ENCODE results near the gene CMSS1. TPM values are rescaled to one million over a fixed set of nuclear protein-coding genes. Genes with fewer than 3 reads are reported as not detected.

Gene CMSS1
- total and polyA plus RNA-seq, 4 experiments from 2014 or later, result 18.3 to 29.4 (median 21.9) TPM

DNA sequence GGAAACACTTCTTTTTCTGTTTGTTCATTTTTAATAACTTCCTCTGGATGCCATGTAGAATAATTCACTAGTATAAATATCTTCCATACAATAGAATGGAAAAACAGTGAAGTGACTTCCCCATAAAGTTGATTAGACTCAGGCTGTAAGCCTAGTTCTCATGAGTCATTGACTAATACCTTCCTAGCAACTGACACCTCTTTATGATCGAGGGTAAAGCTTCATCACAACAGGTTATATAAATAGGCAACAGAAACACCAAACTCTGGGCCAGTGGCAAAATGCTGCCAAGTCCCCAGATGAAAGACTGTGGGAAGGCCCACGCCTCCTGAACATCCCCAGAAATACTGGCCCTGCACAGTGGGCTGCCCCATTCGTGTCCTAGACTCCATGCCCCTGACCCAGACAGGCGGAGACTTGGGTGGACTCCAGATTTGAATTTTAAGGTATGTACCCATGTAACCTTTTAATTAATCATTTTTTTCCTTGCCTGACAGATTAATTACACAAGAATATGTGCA is 371.8 kb downstream of the CMSS1 start:
- Histone ChIP-seq H3K36me3 (ENCODE audit: insufficient read depth, low read length) (no peaks in the 10 kb centered on the region), H3K4me1 (ENCODE audit: insufficient read depth, low read length) (no peaks in the 10 kb centered on the region), H3K4me3 (ENCODE audit: low read length in 2 of 2) (no peak overlapping the region), H3K27me3 (ENCODE audit: insufficient read depth, low read length) (no peaks in the 10 kb centered on the region), H3K9me3 (ENCODE audit: control insufficient read depth in 1 of 2, low read length in 2 of 2) (no peaks in the 10 kb centered on the region), H3K27ac (ENCODE audit: low read depth, low read length) (no peak overlapping the region)
- intact Hi-C loops (cut with micrococcal nuclease), result no loop called here
- Mint-ChIP-seq H3K27ac (no peak overlapping the region), H3K36me3 (no peaks in the 10 kb centered on the region), H3K27me3 (peaks cover 1 to 3% of the 10 kb centered on the region in 2 donors), H3K4me1 (no peaks in the 10 kb centered on the region), H3K9me3 (no peaks in the 10 kb centered on the region), H3K4me3 (no peak overlapping the region)
- CTCF ChIA-PET (ENCODE audit: partially characterized antibody), result no interaction called here
- no peak for DNase-seq
- POLR2A ChIA-PET (ENCODE audit: partially characterized antibody), result no interaction called here

DNA sequence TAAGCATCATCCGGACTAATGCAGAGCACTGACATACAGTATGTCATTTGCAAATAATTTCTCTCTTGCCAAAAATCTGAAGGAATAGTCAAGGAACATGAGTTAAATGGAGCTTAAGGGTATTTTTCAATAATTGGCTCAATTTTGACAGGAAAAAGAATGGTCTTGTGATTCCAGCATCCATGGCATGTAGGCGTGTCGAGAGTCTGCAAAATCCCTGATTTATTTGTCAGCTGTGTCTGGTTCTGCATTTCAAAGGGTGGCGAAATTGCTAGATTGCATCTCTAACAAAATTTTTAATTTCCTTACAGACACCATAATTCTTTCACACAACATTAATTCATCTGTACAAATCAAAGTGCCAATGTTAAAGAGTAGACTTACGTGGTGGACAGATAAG is 377.7 kb downstream of the CMSS1 start:
- H3K36me3 ChIP-seq (ENCODE audit: insufficient read depth, low read length), result no peaks in the 10 kb centered on the region
- H3K27ac Mint-ChIP-seq, result no peak overlapping the region
- no peak overlapping the region for H3K4me3 Mint-ChIP-seq
- no peaks in the 10 kb centered on the region for H3K27me3 Mint-ChIP-seq
- no peaks in the 10 kb centered on the region for H3K4me1 ChIP-seq (ENCODE audit: insufficient read depth, low read length)
- no peaks in the 10 kb centered on the region for H3K4me1 Mint-ChIP-seq
- no peaks in the 10 kb centered on the region for H3K27me3 ChIP-seq (ENCODE audit: insufficient read depth, low read length)
- intact Hi-C loops (cut with micrococcal nuclease), result no loop called here
- no peak overlapping the region for H3K27ac ChIP-seq (ENCODE audit: low read depth, low read length)
- DNase-seq, result no peak
- H3K9me3 Mint-ChIP-seq, result peaks cover 0 to 2% (median 0%) of the 10 kb centered on the region in 8 donors
- no peaks in the 10 kb centered on the region for H3K36me3 Mint-ChIP-seq
- POLR2A ChIA-PET (ENCODE audit: partially characterized antibody), result no interaction called here
- H3K4me3 ChIP-seq (ENCODE audit: low read length in 2 of 2), result no peak overlapping the region
- H3K9me3 ChIP-seq (ENCODE audit: control insufficient read depth in 1 of 2, low read length in 2 of 2), result no peaks in the 10 kb centered on the region
- CTCF ChIA-PET (ENCODE audit: partially characterized antibody), result no interaction called here

DNA sequence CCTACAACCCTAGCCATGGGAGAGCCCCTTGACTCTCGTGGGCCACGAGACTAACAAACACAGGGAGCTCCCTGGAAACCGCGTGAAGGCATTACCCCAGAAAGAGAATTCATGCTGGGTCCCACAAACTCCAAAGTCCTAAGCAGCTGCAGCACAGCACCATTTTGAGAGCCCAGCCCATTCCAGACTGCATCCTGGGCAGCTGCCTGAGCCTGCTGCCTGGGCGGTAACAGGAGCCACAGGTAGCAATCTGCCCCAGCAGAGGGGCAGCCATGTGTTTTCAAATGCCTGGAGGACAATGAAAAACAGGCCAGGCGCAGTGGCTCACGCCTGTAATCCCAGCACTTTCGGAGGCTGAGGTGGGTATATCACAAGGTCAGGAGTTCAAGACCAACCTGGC is 380.2 kb downstream of the CMSS1 start:
- Histone ChIP-seq H3K9me3 (ENCODE audit: control insufficient read depth in 1 of 2, low read length in 2 of 2) (no peaks in the 10 kb centered on the region), H3K4me1 (ENCODE audit: insufficient read depth, low read length) (no peaks in the 10 kb centered on the region), H3K27me3 (ENCODE audit: insufficient read depth, low read length) (no peaks in the 10 kb centered on the region), H3K27ac (ENCODE audit: low read depth, low read length) (no peak overlapping the region), H3K36me3 (ENCODE audit: insufficient read depth, low read length) (no peaks in the 10 kb centered on the region), H3K4me3 (ENCODE audit: low read length in 2 of 2) (no peak overlapping the region)
- intact Hi-C loops (cut with micrococcal nuclease), result no loop called here
- no peaks in the 10 kb centered on the region for H3K27me3 Mint-ChIP-seq
- DNase-seq, result no peak
- no peak overlapping the region for H3K4me3 Mint-ChIP-seq
- H3K4me1 Mint-ChIP-seq, result no peaks in the 10 kb centered on the region
- peaks cover 0 to 2% (median 0%) of the 10 kb centered on the region in 8 donors for H3K9me3 Mint-ChIP-seq
- ChIA-PET CTCF (ENCODE audit: partially characterized antibody) (no interaction called here), POLR2A (ENCODE audit: partially characterized antibody) (no interaction called here)
- no peak overlapping the region for H3K27ac Mint-ChIP-seq
- no peaks in the 10 kb centered on the region for H3K36me3 Mint-ChIP-seq

DNA sequence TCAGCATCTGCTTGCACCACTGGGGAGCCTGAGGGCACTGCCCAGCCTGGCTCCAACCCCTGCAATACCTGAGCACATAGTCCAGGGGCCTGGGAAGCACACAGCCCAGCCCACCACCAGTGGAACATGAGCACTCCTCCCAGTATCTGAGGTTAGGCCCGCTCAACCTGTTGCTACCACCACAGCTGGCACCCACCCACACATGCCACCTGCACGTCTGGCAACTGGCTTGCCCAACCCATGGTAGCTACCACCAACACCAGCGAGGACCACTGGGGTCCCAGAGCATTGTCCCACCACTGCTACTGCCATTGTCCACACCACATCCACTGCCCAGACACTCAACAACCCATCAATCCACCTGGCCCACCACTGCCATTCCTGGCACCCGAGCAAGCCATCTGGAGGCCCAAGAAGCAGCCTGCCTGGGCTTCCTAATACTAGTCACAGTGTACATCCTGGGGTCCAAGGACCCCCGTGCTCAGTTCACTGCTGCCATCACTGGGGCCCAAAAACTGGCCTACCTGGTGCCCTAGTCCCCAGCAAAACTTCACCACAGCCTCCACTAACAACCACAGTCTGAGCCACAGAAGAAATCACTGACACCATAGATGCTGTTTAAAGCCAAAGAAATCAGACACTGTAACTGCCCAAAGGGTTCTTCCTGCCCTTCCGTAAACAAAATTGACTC is 381.1 kb downstream of the CMSS1 start:
- Histone ChIP-seq H3K9me3 (ENCODE audit: control insufficient read depth in 1 of 2, low read length in 2 of 2) (no peaks in the 10 kb centered on the region), H3K27me3 (ENCODE audit: insufficient read depth, low read length) (no peaks in the 10 kb centered on the region), H3K27ac (ENCODE audit: low read depth, low read length) (no peak overlapping the region), H3K36me3 (ENCODE audit: insufficient read depth, low read length) (no peaks in the 10 kb centered on the region), H3K4me1 (ENCODE audit: insufficient read depth, low read length) (no peaks in the 10 kb centered on the region), H3K4me3 (ENCODE audit: low read length in 2 of 2) (no peak overlapping the region)
- Mint-ChIP-seq H3K27me3 (no peaks in the 10 kb centered on the region), H3K4me1 (no peaks in the 10 kb centered on the region), H3K9me3 (peaks cover 0 to 2% (median 0%) of the 10 kb centered on the region in 8 donors), H3K4me3 (no peak overlapping the region), H3K27ac (no peak overlapping the region), H3K36me3 (no peaks in the 10 kb centered on the region)
- ChIA-PET POLR2A (ENCODE audit: partially characterized antibody) (no interaction called here), CTCF (ENCODE audit: partially characterized antibody) (no interaction called here)
- no peak for DNase-seq
- intact Hi-C loops (cut with micrococcal nuclease), result no loop called here

DNA sequence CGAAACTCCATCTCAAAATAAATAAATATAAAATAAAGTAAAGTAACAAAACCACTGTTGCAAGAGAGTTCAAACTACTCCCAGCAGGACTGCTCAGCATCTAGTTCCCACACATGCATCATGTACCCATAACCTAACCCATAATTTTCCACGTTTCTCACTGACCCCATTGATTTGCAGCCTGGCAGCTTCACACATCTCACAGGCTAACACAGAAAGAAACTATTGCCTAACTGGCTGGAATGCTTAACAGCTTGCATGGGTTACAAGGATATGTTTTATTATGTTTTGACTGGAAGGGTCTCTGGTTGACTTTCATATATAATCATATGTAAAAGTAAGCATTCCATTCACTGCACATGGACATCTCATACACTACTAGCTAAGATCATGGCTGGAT is 387.5 kb downstream of the CMSS1 start:
- ChIA-PET POLR2A (ENCODE audit: partially characterized antibody) (no interaction called here), CTCF (ENCODE audit: partially characterized antibody) (no interaction called here)
- H3K27ac ChIP-seq (ENCODE audit: low read depth, low read length), result no peak overlapping the region
- no peaks in the 10 kb centered on the region for H3K27me3 ChIP-seq (ENCODE audit: insufficient read depth, low read length)
- no peak for DNase-seq
- H3K27me3 Mint-ChIP-seq, result no peaks in the 10 kb centered on the region
- H3K4me1 Mint-ChIP-seq, result peaks cover 6 to 8% (median 7%) of the 10 kb centered on the region in 4 donors
- H3K4me3 Mint-ChIP-seq, result no peak overlapping the region
- no peaks in the 10 kb centered on the region for H3K36me3 ChIP-seq (ENCODE audit: insufficient read depth, low read length)
- no peak overlapping the region for H3K27ac Mint-ChIP-seq
- H3K9me3 Mint-ChIP-seq, result no peaks in the 10 kb centered on the region
- no peaks in the 10 kb centered on the region for H3K36me3 Mint-ChIP-seq
- peaks cover 7% of the 10 kb centered on the region for H3K4me1 ChIP-seq (ENCODE audit: insufficient read depth, low read length)
- no peak overlapping the region for H3K4me3 ChIP-seq (ENCODE audit: low read length in 2 of 2)
- intact Hi-C loops (cut with micrococcal nuclease), result no loop called here
- H3K9me3 ChIP-seq (ENCODE audit: control insufficient read depth in 1 of 2, low read length in 2 of 2), result no peaks in the 10 kb centered on the region

DNA sequence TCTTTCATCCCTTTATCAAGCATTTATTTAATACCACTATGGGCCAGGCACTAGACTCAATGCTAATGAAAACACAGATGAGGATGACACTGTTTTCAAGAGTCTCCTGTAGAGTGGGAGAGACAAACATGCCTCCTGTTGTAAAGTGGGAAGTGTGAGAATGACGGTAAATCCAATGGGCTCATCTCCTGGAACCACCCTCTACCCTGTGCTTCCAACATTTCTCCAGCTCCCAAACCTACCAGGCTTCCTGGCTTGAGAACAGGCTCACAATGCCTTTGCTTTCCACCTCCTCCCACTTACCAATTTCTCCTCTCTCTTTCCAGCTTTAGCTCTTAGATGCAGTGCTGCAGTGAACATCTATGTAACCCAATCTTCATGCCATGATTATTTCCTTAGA is 389.0 kb downstream of the CMSS1 start:
- Mint-ChIP-seq H3K9me3 (no peaks in the 10 kb centered on the region), H3K4me1 (peaks cover 15 to 17% (median 16%) of the 10 kb centered on the region in 4 donors), H3K36me3 (peaks cover 0 to 2% of the 10 kb centered on the region in 2 donors), H3K27ac (no peak overlapping the region), H3K27me3 (no peaks in the 10 kb centered on the region), H3K4me3 (no peak overlapping the region)
- Histone ChIP-seq H3K36me3 (ENCODE audit: insufficient read depth, low read length) (no peaks in the 10 kb centered on the region), H3K27me3 (ENCODE audit: insufficient read depth, low read length) (no peaks in the 10 kb centered on the region), H3K9me3 (ENCODE audit: control insufficient read depth in 1 of 2, low read length in 2 of 2) (no peaks in the 10 kb centered on the region), H3K4me3 (ENCODE audit: low read length in 2 of 2) (no peak overlapping the region), H3K27ac (ENCODE audit: low read depth, low read length) (no peak overlapping the region), H3K4me1 (ENCODE audit: insufficient read depth, low read length) (peaks cover 17% of the 10 kb centered on the region)
- no peak for DNase-seq
- intact Hi-C loops (cut with micrococcal nuclease), result no loop called here
- CTCF ChIA-PET (ENCODE audit: partially characterized antibody), result no interaction called here
- POLR2A ChIA-PET (ENCODE audit: partially characterized antibody), result no interaction called here

DNA sequence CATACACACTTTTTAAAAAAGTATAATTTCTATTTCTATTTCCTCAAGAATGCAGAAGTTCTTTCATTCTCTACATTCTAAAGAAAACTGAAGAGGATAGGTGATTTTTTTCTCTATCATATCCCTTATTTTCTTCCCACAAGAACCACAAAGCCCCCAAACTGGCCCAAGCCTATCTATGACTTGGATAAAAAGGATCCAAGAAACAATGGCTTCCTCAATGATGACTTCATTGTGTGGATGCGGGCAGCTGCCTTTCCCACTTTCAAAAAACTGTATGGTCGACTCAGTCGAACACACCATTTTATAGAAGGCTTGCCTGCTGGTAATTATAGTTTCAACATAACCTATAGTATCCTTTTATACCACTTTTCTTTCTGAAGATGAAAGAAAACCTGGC is 390.2 kb downstream of the CMSS1 start:
- peaks cover 15 to 17% (median 16%) of the 10 kb centered on the region in 4 donors for H3K4me1 Mint-ChIP-seq
- H3K27me3 Mint-ChIP-seq, result no peaks in the 10 kb centered on the region
- H3K36me3 Mint-ChIP-seq, result peaks cover 0 to 4% of the 10 kb centered on the region in 2 donors
- no peak overlapping the region for H3K4me3 Mint-ChIP-seq
- no peak for DNase-seq
- H3K4me1 ChIP-seq (ENCODE audit: insufficient read depth, low read length), result peaks cover 17% of the 10 kb centered on the region
- H3K4me3 ChIP-seq (ENCODE audit: low read length in 2 of 2), result no peak overlapping the region
- intact Hi-C loops (cut with micrococcal nuclease), result no loop called here
- ChIA-PET POLR2A (ENCODE audit: partially characterized antibody) (no interaction called here), CTCF (ENCODE audit: partially characterized antibody) (interaction anchor here (1.6 kb wide), 1 partner anchor 46 kb away, joined by 3 read pairs; no protein-coding TSS in a partner anchor)
- no peaks in the 10 kb centered on the region for H3K27me3 ChIP-seq (ENCODE audit: insufficient read depth, low read length)
- peak overlapping the region in 1 of 7 donors; percentile 79 for H3K27ac Mint-ChIP-seq
- H3K9me3 ChIP-seq (ENCODE audit: control insufficient read depth in 1 of 2, low read length in 2 of 2), result no peaks in the 10 kb centered on the region
- no peak overlapping the region for H3K27ac ChIP-seq (ENCODE audit: low read depth, low read length)
- H3K9me3 Mint-ChIP-seq, result no peaks in the 10 kb centered on the region
- H3K36me3 ChIP-seq (ENCODE audit: insufficient read depth, low read length), result no peaks in the 10 kb centered on the region

Data from CD4-positive, alpha-beta memory T cell (primary cell).